Trophoblast cell (in vitro differentiated cells and primary cell): ENCODE results near the gene CCNY.

Experiments used
- DNase-seq, 2 donors: peaks; one replicate each; pipeline ENCODE4 v3.0.0-alpha.2; 2016
- H2AFZ ChIP-seq: 2 replicates; pipeline ENCODE4 v1.6.1; 2013; ENCODE audit warnings: low read length, moderate library complexity, mild to moderate bottlenecking; ENCODE audit not compliant: insufficient read depth, poor library complexity
- H2AK5ac ChIP-seq: 2 replicates; pipeline ENCODE4 v1.6.1; 2013; ENCODE audit warnings: mild to moderate bottlenecking, low read length
- H2BK120ac ChIP-seq: 2 replicates; pipeline ENCODE4 v1.6.1; 2013; ENCODE audit warnings: low read length, mild to moderate bottlenecking, moderate library complexity; ENCODE audit not compliant: insufficient read depth, poor library complexity
- H2BK12ac ChIP-seq: 2 replicates; pipeline ENCODE4 v1.6.1; 2013; ENCODE audit warnings: mild to moderate bottlenecking, low read length, moderate library complexity
- H2BK5ac ChIP-seq: 2 replicates; pipeline ENCODE4 v1.6.1; 2013; ENCODE audit warnings: low read length, low read depth, moderate library complexity, mild to moderate bottlenecking; ENCODE audit not compliant: poor library complexity
- H3K14ac ChIP-seq: 2 replicates; pipeline ENCODE4 v1.6.1; 2013; ENCODE audit warnings: mild to moderate bottlenecking, low read length
- H3K18ac ChIP-seq: 2 replicates; pipeline ENCODE4 v1.6.1; 2013; ENCODE audit warnings: mild to moderate bottlenecking, low read length
- H3K23ac ChIP-seq: 2 replicates; pipeline ENCODE4 v1.6.1; 2013; ENCODE audit warnings: low read length
- H3K27ac ChIP-seq: 2 replicates; pipeline ENCODE4 v1.5.1; 2013; ENCODE audit warnings: low read depth, mild to moderate bottlenecking, inconsistent platforms, low read length, moderate library complexity
- H3K27me3 ChIP-seq: 2 replicates; pipeline ENCODE4 v1.6.1; 2013; ENCODE audit warnings: inconsistent platforms, mild to moderate bottlenecking, low read length, moderate library complexity; ENCODE audit not compliant: insufficient read depth
- H3K36me3 ChIP-seq, 2 experiments: 1 replicate in 1 of 2; 2 replicates in 1 of 2; pipeline ENCODE4 v1.6.1; 2013; ENCODE audit warnings: low read length in 2 of 2, mild to moderate bottlenecking in 2 of 2, moderate library complexity in 1 of 2; ENCODE audit not compliant: insufficient read depth in 2 of 2, control insufficient read depth in 1 of 2
- H3K4ac ChIP-seq: 2 replicates; pipeline ENCODE4 v1.6.1; 2013; ENCODE audit warnings: low read depth, mild to moderate bottlenecking, low read length, moderate library complexity
- H3K4me1 ChIP-seq, 2 experiments: 1 replicate in 1 of 2; 2 replicates in 1 of 2; pipeline ENCODE4 v1.6.1; 2013; ENCODE audit warnings: low read length in 2 of 2, mild to moderate bottlenecking in 2 of 2, moderate library complexity in 1 of 2; ENCODE audit not compliant: insufficient read depth in 2 of 2, control insufficient read depth in 1 of 2
- H3K4me2 ChIP-seq: 2 replicates; pipeline ENCODE4 v1.6.1; 2013; ENCODE audit warnings: inconsistent platforms, mild to moderate bottlenecking, low read length, moderate library complexity
- H3K4me3 ChIP-seq: 2 replicates; pipeline ENCODE4 v1.5.1; 2013; ENCODE audit warnings: mild to moderate bottlenecking, low read depth, low read length, inconsistent platforms
- H3K79me1 ChIP-seq: one replicate; pipeline ENCODE4 v1.6.1; 2013; ENCODE audit warnings: low read length
- H3K79me2 ChIP-seq: 2 replicates; pipeline ENCODE4 v1.6.1; 2013; ENCODE audit warnings: low read length, mild to moderate bottlenecking; ENCODE audit not compliant: control insufficient read depth, insufficient read depth, poor library complexity
- H3K9ac ChIP-seq: 2 replicates; pipeline ENCODE4 v1.6.1; 2013; ENCODE audit warnings: mild to moderate bottlenecking, low read length
- H3K9me3 ChIP-seq: 2 replicates; pipeline ENCODE4 v1.6.1; 2013; ENCODE audit warnings: low read depth, mild to moderate bottlenecking, control low read depth, inconsistent platforms, low read length; ENCODE audit not compliant: insufficient read depth
- H4K12ac ChIP-seq: 2 replicates; pipeline ENCODE4 v1.6.1; 2013; ENCODE audit warnings: low read depth, mild to moderate bottlenecking, low read length, moderate library complexity
- H4K8ac ChIP-seq: 2 replicates; pipeline ENCODE4 v1.6.1; 2013; ENCODE audit warnings: low read depth, mild to moderate bottlenecking, low read length, moderate library complexity
- H4K91ac ChIP-seq: one replicate; pipeline ENCODE4 v1.6.1; 2013; ENCODE audit warnings: low read depth, mild to moderate bottlenecking, low read length, moderate library complexity
- WGBS: extraction: QIAGEN DNeasy Blood & Tissue Kit; methylation state at CpG from one replicate; pipeline ENCODE4 v1.1.7; 2013; ENCODE audit warnings: missing lambda C conversion rate; ENCODE audit not compliant: insufficient read length, insufficient coverage; ENCODE audit errors: extremely low coverage; 5-methylcytosine and 5-hydroxymethylcytosine counted together

The CCNY gene

DNA sequence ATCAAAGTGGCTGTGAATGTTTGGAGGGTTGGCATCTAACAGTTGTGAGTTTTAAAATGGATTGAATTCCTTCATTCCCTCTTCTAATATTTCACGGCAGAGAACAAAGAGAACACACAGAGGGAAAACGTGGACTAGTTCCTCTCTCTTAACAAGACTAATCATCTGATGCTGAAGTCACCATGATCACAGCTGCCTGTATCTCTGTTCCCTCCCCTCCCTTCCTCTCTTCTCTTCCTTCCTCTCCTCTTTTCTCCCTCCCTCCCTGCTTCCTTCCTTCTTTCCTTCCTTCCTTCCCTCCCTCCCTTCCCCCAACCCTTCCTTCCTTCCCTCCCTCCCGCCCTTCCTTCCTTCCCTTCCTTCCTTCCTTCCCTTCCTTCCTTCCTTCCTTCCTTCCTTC lies 258.8 kb downstream of the CCNY start:
- H3K4me3 ChIP-seq: no peak overlapping the region
- H3K4me1 ChIP-seq: no peaks in the 10 kb centered on the region
- H3K4ac ChIP-seq: no peak overlapping the region
- no peaks in the 10 kb centered on the region for H3K36me3 ChIP-seq
- no peaks in the 10 kb centered on the region for H3K79me1 ChIP-seq
- peaks cover 3% of the 10 kb centered on the region for H3K9me3 ChIP-seq
- no peak overlapping the region for H4K8ac ChIP-seq
- H3K27ac ChIP-seq: no peak overlapping the region
- no peak overlapping the region for H2AK5ac ChIP-seq
- no peak overlapping the region for H3K4me2 ChIP-seq
- H3K79me2 ChIP-seq: no peaks in the 10 kb centered on the region
- H3K23ac ChIP-seq: no peak overlapping the region
- H3K14ac ChIP-seq: no peak overlapping the region
- no peaks in the 10 kb centered on the region for H3K27me3 ChIP-seq
- H4K91ac ChIP-seq: no peak overlapping the region
- no peak overlapping the region for H2BK5ac ChIP-seq
- no peak overlapping the region for H2BK12ac ChIP-seq
- no peak overlapping the region for H3K9ac ChIP-seq
- H3K18ac ChIP-seq: no peak overlapping the region
- WGBS: 100% methylated on average over 1 of the region's 3 CpGs
- DNase-seq: no peak
- no peak overlapping the region for H4K12ac ChIP-seq
- H2AFZ ChIP-seq: no peak overlapping the region
- no peak overlapping the region for H2BK120ac ChIP-seq

GRCh38 chr10:35598379-35598778 lies 262.1 kb downstream of the CCNY start:
- Histone ChIP-seq H4K12ac (no peak overlapping the region), H3K14ac (no peak overlapping the region), H3K9me3 (peaks cover 2% of the 10 kb centered on the region), H3K18ac (no peak overlapping the region), H2AK5ac (no peak overlapping the region), H2AFZ (no peak overlapping the region), H3K27ac (no peak overlapping the region), H3K4me3 (no peak overlapping the region), H4K91ac (no peak overlapping the region), H3K79me1 (no peaks in the 10 kb centered on the region), H2BK5ac (no peak overlapping the region), H2BK12ac (no peak overlapping the region), H3K27me3 (no peaks in the 10 kb centered on the region), H3K79me2 (no peaks in the 10 kb centered on the region), H3K4me1 (no peaks in the 10 kb centered on the region), H3K23ac (no peak overlapping the region), H3K4ac (no peak overlapping the region), H3K4me2 (no peak overlapping the region), H2BK120ac (no peak overlapping the region), H4K8ac (no peak overlapping the region), H3K36me3 (no peaks in the 10 kb centered on the region), H3K9ac (no peak overlapping the region)
- DNase-seq: peak in 1 of 2 donors; percentile 8
- WGBS: no CpG with 5 or more reads among the region's 6 CpGs

- no peak overlapping the region for H2BK12ac ChIP-seq
- no peak overlapping the region for H3K4me2 ChIP-seq
- no CpG with 5 or more reads among the region's 2 CpGs for WGBS
- no peaks in the 10 kb centered on the region for H3K4me1 ChIP-seq
- H3K23ac ChIP-seq: no peak overlapping the region
- H3K27ac ChIP-seq: no peak overlapping the region
- no peak overlapping the region for H4K12ac ChIP-seq
- no peaks in the 10 kb centered on the region for H3K27me3 ChIP-seq
- no peak overlapping the region for H3K14ac ChIP-seq
- no peaks in the 10 kb centered on the region for H3K9me3 ChIP-seq
- H4K8ac ChIP-seq: no peak overlapping the region
- H2BK5ac ChIP-seq: no peak overlapping the region
- H3K79me2 ChIP-seq: no peaks in the 10 kb centered on the region
- no peak overlapping the region for H3K4ac ChIP-seq
- H3K4me3 ChIP-seq: no peak overlapping the region
- no peak overlapping the region for H2BK120ac ChIP-seq
- no peaks in the 10 kb centered on the region for H3K36me3 ChIP-seq
- H2AK5ac ChIP-seq: no peak overlapping the region
- H4K91ac ChIP-seq: no peak overlapping the region
- no peak overlapping the region for H2AFZ ChIP-seq
- no peak overlapping the region for H3K18ac ChIP-seq
- no peak for DNase-seq
- no peak overlapping the region for H3K9ac ChIP-seq
- no peaks in the 10 kb centered on the region for H3K79me1 ChIP-seq
Observed at GRCh38 chr10:35600193-35600592, 263.9 kb downstream of the CCNY start.

DNA sequence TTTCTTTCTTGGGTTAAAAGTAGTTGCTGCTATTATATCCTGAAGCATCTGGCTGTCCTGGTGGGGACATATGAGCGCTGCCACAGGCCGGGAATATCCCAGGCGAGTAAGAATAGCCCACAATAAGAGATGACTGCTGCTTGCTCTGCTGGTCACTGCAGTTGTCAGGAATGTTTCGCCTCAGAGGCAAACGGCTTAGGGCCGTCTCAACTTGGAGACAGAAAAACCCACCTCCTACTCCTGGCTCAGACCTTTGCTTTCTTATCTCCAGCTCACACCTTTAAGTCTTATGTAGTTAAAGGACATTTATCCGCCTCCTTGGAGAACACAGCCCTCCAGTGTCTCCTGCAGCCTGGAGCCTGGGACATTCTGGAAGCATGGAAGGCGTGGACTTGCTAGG lies 268.9 kb downstream of the CCNY start, which contains the start of gene GJD4:
Gene GJD4, plus strand, starts transcription at position 151 of the 400 bp plus-strand sequence. Its CDS starts 227 bp downstream, at position 378.
- H2BK12ac ChIP-seq: no peak within 1 kb of the TSS
- H2BK5ac ChIP-seq: no peak within 1 kb of the TSS
- no peak within 1 kb of the TSS for H3K9ac ChIP-seq
- no peak within 1 kb of the TSS for H3K23ac ChIP-seq
- no peaks in the 10 kb centered on the region for H3K27me3 ChIP-seq
- H3K9me3 ChIP-seq: peaks cover 2% of the 10 kb centered on the region
- no peak within 1 kb of the TSS for H3K27ac ChIP-seq
- H3K4me2 ChIP-seq: no peak within 1 kb of the TSS
- no peak within 1 kb of the TSS for H2AFZ ChIP-seq
- DNase-seq: no peak
- no peaks in the 10 kb centered on the region for H3K36me3 ChIP-seq
- H3K4me3 ChIP-seq: no peak within 1 kb of the TSS
- no peak within 1 kb of the TSS for H3K4ac ChIP-seq
- no peak within 1 kb of the TSS for H4K8ac ChIP-seq
- no peak within 1 kb of the TSS for H2AK5ac ChIP-seq
- H4K91ac ChIP-seq: no peak within 1 kb of the TSS
- H3K4me1 ChIP-seq: no peaks in the 10 kb centered on the region
- no CpG with 5 or more reads among the region's 8 CpGs for WGBS
- no peaks in the 10 kb centered on the region for H3K79me1 ChIP-seq
- no peak within 1 kb of the TSS for H4K12ac ChIP-seq
- H2BK120ac ChIP-seq: no peak within 1 kb of the TSS
- no peak within 1 kb of the TSS for H3K14ac ChIP-seq
- H3K18ac ChIP-seq: no peak within 1 kb of the TSS
- no peaks in the 10 kb centered on the region for H3K79me2 ChIP-seq
